Stimulated activated CD4-positive, alpha-beta T cell treated with anti-CD3 and anti-CD28 coated beads, Interleukin-15, amount 100 ng/mL, for 24 hours (primary cell): Measurements from ENCODE around the gene UBE2K.
"Not testable (repeated sequence)": the region's sequence is repeated elsewhere in the genome, so short reads cannot be mapped to it uniquely, and the experiment has no call there.

ENCODE experiments used
- DNase-seq: peaks from one replicate; pipeline ENCODE4 v3.0.0-alpha.2; 2020

UBE2K gene

GRCh38 chr4:39731908-39732307 is 34.0 kb downstream of the UBE2K start:
- no peak for DNase-seq

- no peak for DNase-seq
Observed at GRCh38 chr4:39732728-39733127, 34.8 kb downstream of the UBE2K start.

GRCh38 chr4:39739591-39739990 is 41.7 kb downstream of the UBE2K start:
- DNase-seq: not testable (repeated sequence)

GRCh38 chr4:39741401-39741800 is 43.5 kb downstream of the UBE2K start:
- DNase-seq: no peak

- no peak for DNase-seq
Observed at GRCh38 chr4:39745920-39746319, 48.0 kb downstream of the UBE2K start.

- no peak for DNase-seq
Observed at GRCh38 chr4:39750216-39750615, 52.3 kb downstream of the UBE2K start.

- DNase-seq: no peak
Observed at GRCh38 chr4:39754309-39754708, 56.4 kb downstream of the UBE2K start.

GRCh38 chr4:39756159-39756558 is 58.2 kb downstream of the UBE2K start:
- no peak for DNase-seq

GRCh38 chr4:39758176-39758575 is 60.2 kb downstream of the UBE2K start:
- DNase-seq: no peak

- DNase-seq: no peak
Observed at GRCh38 chr4:39759569-39759968, 61.6 kb downstream of the UBE2K start.

GRCh38 chr4:39761005-39761667 is 63.2 kb downstream of the UBE2K start:
- DNase-seq: no peak

- no peak for DNase-seq
Observed at GRCh38 chr4:39763714-39764572, 66.0 kb downstream of the UBE2K start.

- DNase-seq: no peak
Observed at GRCh38 chr4:39770005-39770404, 72.1 kb downstream of the UBE2K start.

- no peak for DNase-seq
Observed at GRCh38 chr4:39770471-39770870, 72.5 kb downstream of the UBE2K start.

GRCh38 chr4:39770969-39771724 is 73.2 kb downstream of the UBE2K start:
- no peak for DNase-seq

GRCh38 chr4:39781988-39782387 is 84.1 kb downstream of the UBE2K start:
- DNase-seq: not testable (repeated sequence)

GRCh38 chr4:39785083-39785482 is 87.1 kb downstream of the UBE2K start:
- no peak for DNase-seq

- DNase-seq: no peak
Observed at GRCh38 chr4:39786838-39787237, 88.9 kb downstream of the UBE2K start.

- no peak for DNase-seq
Observed at GRCh38 chr4:39792128-39792527, 94.2 kb downstream of the UBE2K start.

GRCh38 chr4:39792529-39792928 is 94.6 kb downstream of the UBE2K start:
- no peak for DNase-seq

- DNase-seq: not testable (repeated sequence)
Observed at GRCh38 chr4:39792976-39793375, 95.0 kb downstream of the UBE2K start.

GRCh38 chr4:39802005-39802404 is 104.1 kb downstream of the UBE2K start:
- no peak for DNase-seq

GRCh38 chr4:39808231-39808749 is 110.4 kb downstream of the UBE2K start:
- no peak for DNase-seq
